Vagina (tissue), 2 donors: ENCODE data around the gene ZRANB3. TPM values are rescaled to one million over a fixed set of nuclear protein-coding genes. Genes with fewer than 3 reads are reported as not detected.
"Not testable (repeated sequence)": the region's sequence is repeated elsewhere in the genome, so short reads cannot be mapped to it uniquely, and the experiment has no call there.

Source experiments
- DNase-seq, 2 donors: peaks; one replicate each; pipeline ENCODE4 v3.0.0-alpha.2; 2017; ENCODE audit errors: extremely low spot score in 2 of 2
- H3K27ac ChIP-seq: fragments of 200-600 bp; sonication (generic); one replicate; pipeline ENCODE4 v1.5.1; 2019
- H3K27me3 ChIP-seq: fragments of 200-600 bp; sonication (generic); one replicate; pipeline ENCODE4 v1.5.1; 2019
- H3K36me3 ChIP-seq, 2 donors: fragments of 200-600 bp; sonication (generic); one replicate each; pipeline ENCODE4 v1.5.1; 2017 to 2019
- H3K4me1 ChIP-seq: fragments of 200-600 bp; sonication (generic); one replicate; pipeline ENCODE4 v1.5.1; 2019
- H3K4me3 ChIP-seq, 2 donors: fragments of 200-600 bp; sonication (generic); 1 replicate in 1 of 2; 2 replicates in 1 of 2; pipeline ENCODE4 v1.5.1; 2016 to 2019
- H3K9me3 ChIP-seq: fragments of 200-600 bp; sonication (generic); one replicate; pipeline ENCODE4 v1.5.1; 2019
- CTCF ChIP-seq, 3 experiments: fragments of 450-650 bp in 2 of 3; fragments of 200-600 bp in 1 of 3; sonication (generic) in 1 of 3; IDR thresholded peaks; one replicate each; pipeline ENCODE4 v1.5.1; 2017 to 2019; ENCODE audit warnings: antibody characterized with exemption in 3 of 3, mild to moderate bottlenecking in 2 of 3, moderate library complexity in 2 of 3
- POLR2A ChIP-seq, 2 donors: fragments of 450-650 bp; IDR thresholded peaks; one replicate each; pipeline ENCODE4 v1.6.1; 2017; ENCODE audit warnings: antibody characterized with exemption in 2 of 2, mild to moderate bottlenecking in 2 of 2, moderate library complexity in 2 of 2
- POLR2AphosphoS5 ChIP-seq, 2 donors: sonication (generic); formaldehyde crosslinking; IDR thresholded peaks; one replicate each; pipeline ENCODE4 v1.9.0; 2017; ENCODE audit warnings: antibody characterized with exemption in 2 of 2, mild to moderate bottlenecking in 2 of 2, low read depth in 1 of 2; ENCODE audit not compliant: insufficient read depth in 1 of 2
- intact Hi-C: fragments of 100-400 bp; cut with DNase I; formaldehyde crosslinking; loops from one replicate; pipeline ENCODE4 v1.15.1; 2023
- total RNA-seq: library from RNA; depleted of rRNA; stranded (reverse); fragments of >200 nt; gene quantifications from one replicate; pipeline ENCODE4 v1.2.3, GENCODE V29; 2016

Gene ZRANB3
- total RNA-seq, 1 donor from 2014 or later, result 1.5 TPM

- intact Hi-C loops, result no loop called here
- TF ChIP-seq CTCF (IDR thresholded peaks at IDR 0.05), result no peak
- TF ChIP-seq POLR2AphosphoS5 (IDR thresholded peaks at IDR 0.05; ENCODE audit: insufficient read depth in 1 of 2, low read depth in 1 of 2), result no peak
- TF ChIP-seq POLR2A (IDR thresholded peaks at IDR 0.05), result no peak
- Histone ChIP-seq H3K9me3 (no peaks in the 10 kb centered on the region), H3K4me3 (no peak overlapping the region), H3K4me1 (no peaks in the 10 kb centered on the region), H3K27me3 (no peaks in the 10 kb centered on the region), H3K36me3 (peaks cover 0 to 39% of the 10 kb centered on the region in 2 donors), H3K27ac (no peak overlapping the region)
- no peak for DNase-seq
These were observed 405.1 kb downstream of the ZRANB3 start for GRCh38 chr2:135125940-135126339.

GRCh38 chr2:135124924-135125886 lies 405.8 kb downstream of the ZRANB3 start:
- TF ChIP-seq POLR2AphosphoS5 (IDR thresholded peaks at IDR 0.05; ENCODE audit: insufficient read depth in 1 of 2, low read depth in 1 of 2), result no peak
- no peak for TF ChIP-seq POLR2A (IDR thresholded peaks at IDR 0.05)
- TF ChIP-seq CTCF (IDR thresholded peaks at IDR 0.05), result no peak
- H3K9me3 ChIP-seq, result no peaks in the 10 kb centered on the region
- no peaks in the 10 kb centered on the region for H3K27me3 ChIP-seq
- no peaks in the 10 kb centered on the region for H3K4me1 ChIP-seq
- no peak overlapping the region for H3K27ac ChIP-seq
- intact Hi-C loops, result no loop called here
- H3K36me3 ChIP-seq, result peaks cover 0 to 35% of the 10 kb centered on the region in 2 donors
- H3K4me3 ChIP-seq, result no peak overlapping the region
- DNase-seq, result no peak

- intact Hi-C loops, result not testable (repeated sequence)
- H3K36me3 ChIP-seq, result peaks cover 0 to 28% of the 10 kb centered on the region in 2 donors
These were observed 409.4 kb downstream of the ZRANB3 start for GRCh38 chr2:135121658-135122039.

GRCh38 chr2:135121016-135121657 lies 409.9 kb downstream of the ZRANB3 start:
- Histone ChIP-seq H3K9me3 (no peaks in the 10 kb centered on the region), H3K27ac (no peak overlapping the region), H3K4me1 (no peaks in the 10 kb centered on the region), H3K27me3 (no peaks in the 10 kb centered on the region), H3K36me3 (peaks cover 0 to 24% of the 10 kb centered on the region in 2 donors), H3K4me3 (no peak overlapping the region)
- no peak for TF ChIP-seq CTCF (IDR thresholded peaks at IDR 0.05)
- no peak for TF ChIP-seq POLR2AphosphoS5 (IDR thresholded peaks at IDR 0.05; ENCODE audit: insufficient read depth in 1 of 2, low read depth in 1 of 2)
- no peak for DNase-seq
- intact Hi-C loops, result no loop called here

More at GRCh38 chr2:135121658-135122039, 409.4 kb downstream of the ZRANB3 start:
- DNase-seq, H3K4me3 ChIP-seq, H3K9me3 ChIP-seq, H3K27ac ChIP-seq, H3K4me1 ChIP-seq, H3K27me3 ChIP-seq: not testable (repeated sequence)

- DNase-seq, result no peak
- Histone ChIP-seq H3K27me3 (no peaks in the 10 kb centered on the region), H3K4me3 (no peak overlapping the region), H3K4me1 (no peaks in the 10 kb centered on the region), H3K27ac (no peak overlapping the region), H3K9me3 (no peaks in the 10 kb centered on the region), H3K36me3 (peaks cover 0 to 17% of the 10 kb centered on the region in 2 donors)
- intact Hi-C loops, result no loop called here
- TF ChIP-seq CTCF (IDR thresholded peaks at IDR 0.05) (no peak), POLR2A (IDR thresholded peaks at IDR 0.05) (no peak), POLR2AphosphoS5 (IDR thresholded peaks at IDR 0.05; ENCODE audit: insufficient read depth in 1 of 2, low read depth in 1 of 2) (no peak)
These were observed 411.4 kb downstream of the ZRANB3 start for GRCh38 chr2:135119582-135119981.
